Psoas muscle (tissue), 8 donors: ENCODE data around the gene TDRD7. TPM values are rescaled to one million over a fixed set of nuclear protein-coding genes. Genes with fewer than 3 reads are reported as not detected.
A peak's percentile ranks its signal among the peaks of the same experiment; 100 is the strongest.

Source experiments
- ATAC-seq, 4 donors: fragments of 200-7000 bp; cut with Tn5 transposase; one replicate each; pipeline ENCODE4 v1.9.1; 2020; ENCODE audit warnings: moderate library complexity in 3 of 4, mild to moderate bottlenecking in 2 of 4
- DNase-seq, 2 donors: peaks; one replicate each; pipeline ENCODE4 v3.0.0-alpha.2; 2020
- H3K27ac ChIP-seq: fragments of 200-600 bp; one replicate; pipeline ENCODE4 v1.8.0; 2022
- H3K27me3 ChIP-seq, 3 donors: fragments of 200-600 bp in 1 of 3; one replicate each; pipeline versions ENCODE4 v1.6.1 to v1.8.0; 2013 to 2022; ENCODE audit warnings: low read length in 2 of 3, mild to moderate bottlenecking in 2 of 3, moderate library complexity in 1 of 3; ENCODE audit not compliant: insufficient read depth in 3 of 3
- H3K36me3 ChIP-seq, 2 donors: fragments of 200-600 bp in 1 of 2; one replicate each; pipeline versions ENCODE4 v1.6.1 to v1.8.0; 2013 to 2022; ENCODE audit warnings: low read depth in 1 of 2, mild to moderate bottlenecking in 1 of 2, moderate library complexity in 1 of 2; ENCODE audit not compliant: insufficient read depth in 1 of 2
- H3K4me1 ChIP-seq: fragments of 200-600 bp; one replicate; pipeline ENCODE4 v1.8.0; 2022
- H3K4me3 ChIP-seq: fragments of 200-600 bp; one replicate; pipeline ENCODE4 v1.8.0; 2022; ENCODE audit warnings: mild to moderate bottlenecking
- H3K9me3 ChIP-seq: fragments of 200-600 bp; one replicate; pipeline ENCODE4 v1.8.0; 2022
- CTCF ChIP-seq: fragments of 200-600 bp; IDR thresholded peaks from one replicate; pipeline ENCODE4 v1.8.0; 2022; ENCODE audit warnings: antibody characterized with exemption
- WGBS, 3 donors: extraction: QIAGEN DNeasy Blood & Tissue Kit; methylation state at CpG; one replicate each; pipeline versions ENCODE4 v1.1.6 to v1.1.7; 2013; 5-methylcytosine and 5-hydroxymethylcytosine counted together
- intact Hi-C, 2 donors: fragments of 100-400 bp; cut with DNase I; formaldehyde crosslinking; loops; one replicate each; pipeline versions ENCODE4 v1.11.0 to v1.14.2; 2022
- polyA plus RNA-seq, 3 donors: library from polyadenylated mRNA; stranded (reverse); fragments of 200-250 nt; gene quantifications; one replicate each; pipeline ENCODE4 v1.2.3, GENCODE V29; 2013
- total RNA-seq, 4 donors: library from RNA; stranded (reverse); fragmentation: NEBNext Ultra II Directional in 2 of 4; extraction: Animal tissue kit (Norgen Biotek cat#: 25700) in 2 of 4; gene quantifications; one replicate each; pipeline versions ENCODE4 v1.2.1 to v1.2.4, GENCODE V29; 2021 to 2023
- donor health status: healthy with polysubstance abuse.
- donor health status: DM: no; HTN: no; CAD: no; lungs with moderate emphysema.
- donor health status: Bipolar disorder and iron deficiency.
- donor health status: healthy.
- donor health status: DM: yes; HTN: yes; CAD: no.
- donor health status: DM: no; HTN: no; CAD: no.
- donor health status: DM: no; HTN: no; CAD: no.
- donor health status: DM: yes; HTN: yes; CAD: no.

TDRD7 gene
- total and polyA plus RNA-seq, 7 donors, result 2.3 to 9.9 (median 4.9) TPM

- DNase-seq (no peak), ATAC-seq (no peak)
- no peak for TF ChIP-seq CTCF
- Histone ChIP-seq H3K27me3 (peaks cover 0 to 3% (median 2%) of the 10 kb centered on the region in 3 donors), H3K27ac (no peak overlapping the region), H3K4me3 (no peak overlapping the region), H3K9me3 (peaks cover 16% of the 10 kb centered on the region), H3K4me1 (no peaks in the 10 kb centered on the region), H3K36me3 (peaks cover 0 to 2% of the 10 kb centered on the region in 2 donors)
- 81 to 84% (median 83%) methylated on average over 4 of the region's 4 CpGs for WGBS, 3 donors
- intact Hi-C loops, result loop anchor here in 1 of 2 donors (10.0 kb wide), 2 partner anchors 206 to 554 kb away; partner anchors contain the start of gene ZNF782
Observed at GRCh38 chr9:97408562-97408961, 3.3 kb upstream of the TDRD7 start.

GRCh38 chr9:97411440-97411788 lies 482 bp upstream of the TDRD7 start:
- DNase-seq (no peak), ATAC-seq (no peak)
- intact Hi-C loops, result loop anchor here (5.0 to 10.0 kb wide), 2 partner anchors 206 to 503 kb away; no protein-coding TSS in a partner anchor
- peaks cover 6% of the 10 kb centered on the region for H3K9me3 ChIP-seq
- H3K4me3 ChIP-seq, result peak overlapping the region; percentile 93
- H3K27ac ChIP-seq, result peak overlapping the region; percentile 70
- TF ChIP-seq CTCF, result no peak
- peaks cover 0 to 2% (median 0%) of the 10 kb centered on the region in 3 donors for H3K27me3 ChIP-seq
- no peaks in the 10 kb centered on the region for H3K4me1 ChIP-seq
- H3K36me3 ChIP-seq, result peaks cover 0 to 2% of the 10 kb centered on the region in 2 donors
- WGBS, 3 donors, result 13 to 19% (median 17%) methylated on average over 3 of the region's 3 CpGs

- H3K27me3 ChIP-seq, result peaks cover 0 to under 1% (median 0%) of the 10 kb centered on the region in 3 donors
- peaks cover 0 to 2% of the 10 kb centered on the region in 2 donors for H3K36me3 ChIP-seq
- peak overlapping the region; percentile 93 for H3K4me3 ChIP-seq
- intact Hi-C loops, result loop anchor here (5.0 to 10.0 kb wide), 2 partner anchors 204 to 502 kb away; no protein-coding TSS in a partner anchor
- WGBS, 3 donors, result 7 to 12% (median 10%) methylated on average over 16 of the region's 16 CpGs
- TF ChIP-seq CTCF, result no peak
- H3K9me3 ChIP-seq, result peaks cover 6% of the 10 kb centered on the region
- ATAC-seq, result peak in 3 of 4 donors; percentile 4 to 14 (median 10)
- no peak for DNase-seq
- no peaks in the 10 kb centered on the region for H3K4me1 ChIP-seq
- no peak overlapping the region for H3K27ac ChIP-seq
Observed at GRCh38 chr9:97412626-97413385, 910 bp downstream of the TDRD7 start.

GRCh38 chr9:97413462-97413861 lies 1.6 kb downstream of the TDRD7 start:
- H3K27me3 ChIP-seq, result no peaks in the 10 kb centered on the region
- H3K27ac ChIP-seq, result no peak overlapping the region
- H3K9me3 ChIP-seq, result peaks cover 6% of the 10 kb centered on the region
- intact Hi-C loops, result loop anchor here (5.0 to 10.0 kb wide), 2 partner anchors 204 to 501 kb away; no protein-coding TSS in a partner anchor
- WGBS, 3 donors, result 59 to 64% (median 59%) methylated on average over 4 of the region's 4 CpGs
- H3K4me1 ChIP-seq, result no peaks in the 10 kb centered on the region
- H3K36me3 ChIP-seq, result peaks cover 0 to 2% of the 10 kb centered on the region in 2 donors
- no peak for TF ChIP-seq CTCF
- DNase-seq, result no peak
- peak overlapping the region; percentile 93 for H3K4me3 ChIP-seq
- no peak for ATAC-seq
